DOHH2 (cell line): Measurements from ENCODE around the gene CMA1.

Experiments used
- H3F3A ChIP-seq: fragments of 200-600 bp; sonication (generic), shearing (Covaris generic); 2 replicates; pipeline ENCODE4 v1.6.0; 2016; ENCODE audit warnings: antibody characterized with exemption, mild to moderate bottlenecking; ENCODE audit not compliant: control insufficient read depth, insufficient read depth
- H3K27ac ChIP-seq: fragments of 200-600 bp; sonication (generic); 2 replicates; pipeline ENCODE4 v1.5.1; 2014; ENCODE audit warnings: low read depth, mild to moderate bottlenecking, low read length, moderate library complexity
- H3K27me3 ChIP-seq: fragments of 200-600 bp; sonication (generic); 2 replicates; pipeline ENCODE4 v1.6.1; 2014; ENCODE audit warnings: mild to moderate bottlenecking, low read length, mixed read lengths; ENCODE audit not compliant: control insufficient read depth
- H3K36me3 ChIP-seq: fragments of 200-600 bp; sonication (generic); 2 replicates; pipeline ENCODE4 v1.6.1; 2014; ENCODE audit warnings: mild to moderate bottlenecking, low read length, moderate library complexity, mixed read lengths; ENCODE audit not compliant: control insufficient read depth
- H3K4me1 ChIP-seq: fragments of 200-600 bp; sonication (generic); 2 replicates; pipeline ENCODE4 v1.6.1; 2014; ENCODE audit warnings: mild to moderate bottlenecking, low read length, mixed read lengths; ENCODE audit not compliant: control insufficient read depth
- H3K4me2 ChIP-seq: fragments of 200-600 bp; sonication (generic); 2 replicates; pipeline ENCODE4 v1.6.0; 2014; ENCODE audit warnings: mild to moderate bottlenecking, low read length, moderate library complexity
- H3K4me3 ChIP-seq: fragments of 200-600 bp; sonication (generic); 2 replicates; pipeline ENCODE4 v1.5.1; 2014; ENCODE audit warnings: mild to moderate bottlenecking, low read length, mixed read lengths
- H3K79me2 ChIP-seq: fragments of 200-600 bp; sonication (generic); 2 replicates; pipeline ENCODE4 v1.6.1; 2014; ENCODE audit warnings: mild to moderate bottlenecking, low read length, mixed read lengths; ENCODE audit not compliant: control insufficient read depth
- H3K9me2 ChIP-seq: fragments of 200-600 bp; sonication (generic); replicated peaks from 2 replicates; pipeline ENCODE4 v1.6.1; 2014; ENCODE audit warnings: mild to moderate bottlenecking, low read length, mixed read lengths; ENCODE audit not compliant: control insufficient read depth
- H3K9me3 ChIP-seq: fragments of 200-600 bp; sonication (generic); 2 replicates; pipeline ENCODE4 v1.6.1; 2014; ENCODE audit warnings: antibody characterized with exemption, low read length, mixed read lengths; ENCODE audit not compliant: control insufficient read depth, insufficient read depth
- H4K20me1 ChIP-seq: fragments of 200-600 bp; sonication (generic); 2 replicates; pipeline ENCODE4 v1.6.0; 2014; ENCODE audit warnings: low read depth, mild to moderate bottlenecking, antibody characterized with exemption, low read length, moderate library complexity; ENCODE audit not compliant: control insufficient read depth, insufficient read depth
- EZH2phosphoT487 ChIP-seq: fragments of 200-600 bp; sonication (generic); IDR thresholded peaks from 2 replicates; pipeline ENCODE4 v1.6.1; 2017; ENCODE audit warnings: borderline replicate concordance, mild to moderate bottlenecking, antibody characterized with exemption, low read length, moderate library complexity, mixed read lengths
- TF ChIP-seq, protein P1 (sequence below): fragments of 200-600 bp; sonication (generic); IDR thresholded peaks from one replicate; pipeline ENCODE4 v1.5.1; 2014; ENCODE audit warnings: antibody characterized with exemption, mild to moderate bottlenecking, low read depth, low read length; ENCODE audit not compliant: poor library complexity, severe bottlenecking

The CMA1 gene

DNA sequence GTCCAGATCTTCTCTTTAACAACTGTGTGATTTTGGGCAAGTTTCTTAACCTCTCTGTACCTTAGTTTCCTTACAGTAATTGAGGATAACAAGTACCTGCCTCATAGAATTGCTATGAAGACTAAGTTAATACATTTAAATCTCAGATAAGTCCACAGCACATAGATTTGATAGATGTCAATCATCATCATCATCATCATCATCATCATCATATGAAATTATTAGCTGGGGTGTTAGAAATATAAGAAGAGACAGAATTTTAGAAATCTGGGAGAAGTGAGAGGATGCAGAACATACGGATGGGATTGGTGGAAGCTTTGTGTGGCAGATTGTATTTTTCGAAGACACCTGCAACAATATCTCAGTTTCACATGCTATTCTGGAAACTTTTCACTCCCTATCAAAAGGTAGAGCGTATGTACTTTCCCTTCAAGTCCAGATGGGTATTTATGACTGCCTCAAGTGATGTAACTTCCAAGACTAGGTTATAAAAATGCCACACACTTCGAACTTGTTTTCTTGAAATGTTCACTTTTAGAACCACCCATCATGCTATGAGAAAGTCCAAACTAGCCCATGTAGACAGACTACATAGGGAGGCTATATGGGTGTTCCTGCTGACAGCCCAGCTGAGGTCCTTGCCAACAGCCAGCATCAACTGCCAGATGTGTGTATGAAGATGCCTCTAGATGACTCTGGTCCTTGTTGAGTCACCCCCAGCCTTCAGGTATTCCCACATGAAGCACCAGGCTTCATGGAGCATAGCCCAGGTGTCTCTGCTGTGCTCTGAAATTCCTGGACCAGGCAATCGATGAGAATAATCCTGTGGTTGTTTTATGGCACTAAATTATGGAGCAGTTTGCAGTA is 44.8 kb downstream of the CMA1 start:
- Histone ChIP-seq H3F3A (no peaks in the 10 kb centered on the region), H3K9me2 (no peaks in the 10 kb centered on the region), H3K27me3 (no peaks in the 10 kb centered on the region), H3K4me1 (no peaks in the 10 kb centered on the region), H3K79me2 (no peaks in the 10 kb centered on the region), H3K4me3 (no peak overlapping the region), H4K20me1 (no peaks in the 10 kb centered on the region), H3K36me3 (no peaks in the 10 kb centered on the region), H3K27ac (no peak overlapping the region), H3K4me2 (no peak overlapping the region), H3K9me3 (no peaks in the 10 kb centered on the region)
- TF ChIP-seq, protein P1, sequence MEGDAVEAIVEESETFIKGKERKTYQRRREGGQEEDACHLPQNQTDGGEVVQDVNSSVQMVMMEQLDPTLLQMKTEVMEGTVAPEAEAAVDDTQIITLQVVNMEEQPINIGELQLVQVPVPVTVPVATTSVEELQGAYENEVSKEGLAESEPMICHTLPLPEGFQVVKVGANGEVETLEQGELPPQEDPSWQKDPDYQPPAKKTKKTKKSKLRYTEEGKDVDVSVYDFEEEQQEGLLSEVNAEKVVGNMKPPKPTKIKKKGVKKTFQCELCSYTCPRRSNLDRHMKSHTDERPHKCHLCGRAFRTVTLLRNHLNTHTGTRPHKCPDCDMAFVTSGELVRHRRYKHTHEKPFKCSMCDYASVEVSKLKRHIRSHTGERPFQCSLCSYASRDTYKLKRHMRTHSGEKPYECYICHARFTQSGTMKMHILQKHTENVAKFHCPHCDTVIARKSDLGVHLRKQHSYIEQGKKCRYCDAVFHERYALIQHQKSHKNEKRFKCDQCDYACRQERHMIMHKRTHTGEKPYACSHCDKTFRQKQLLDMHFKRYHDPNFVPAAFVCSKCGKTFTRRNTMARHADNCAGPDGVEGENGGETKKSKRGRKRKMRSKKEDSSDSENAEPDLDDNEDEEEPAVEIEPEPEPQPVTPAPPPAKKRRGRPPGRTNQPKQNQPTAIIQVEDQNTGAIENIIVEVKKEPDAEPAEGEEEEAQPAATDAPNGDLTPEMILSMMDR: no peak
- no peak for TF ChIP-seq EZH2phosphoT487

DNA sequence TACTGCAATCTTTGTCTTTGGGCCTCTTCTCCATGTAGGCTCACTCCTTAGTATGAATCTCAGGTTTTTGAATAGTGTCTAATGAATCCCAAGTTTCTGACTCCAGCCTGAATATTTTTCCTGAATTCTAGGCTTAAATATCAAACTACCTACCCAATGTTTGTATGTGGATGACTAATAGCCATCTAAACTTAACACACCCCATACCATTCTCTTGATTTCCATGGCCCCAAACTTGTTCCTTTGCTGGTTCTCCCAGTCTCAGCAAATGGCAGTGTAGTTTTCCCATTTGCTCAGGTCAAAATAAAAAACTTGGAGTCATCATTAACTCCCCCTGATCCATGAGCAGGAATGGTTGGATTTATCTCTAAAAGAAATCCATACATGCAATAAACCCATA is 46.7 kb downstream of the CMA1 start:
- TF ChIP-seq, protein P1: no peak
- no peak for TF ChIP-seq EZH2phosphoT487

DNA sequence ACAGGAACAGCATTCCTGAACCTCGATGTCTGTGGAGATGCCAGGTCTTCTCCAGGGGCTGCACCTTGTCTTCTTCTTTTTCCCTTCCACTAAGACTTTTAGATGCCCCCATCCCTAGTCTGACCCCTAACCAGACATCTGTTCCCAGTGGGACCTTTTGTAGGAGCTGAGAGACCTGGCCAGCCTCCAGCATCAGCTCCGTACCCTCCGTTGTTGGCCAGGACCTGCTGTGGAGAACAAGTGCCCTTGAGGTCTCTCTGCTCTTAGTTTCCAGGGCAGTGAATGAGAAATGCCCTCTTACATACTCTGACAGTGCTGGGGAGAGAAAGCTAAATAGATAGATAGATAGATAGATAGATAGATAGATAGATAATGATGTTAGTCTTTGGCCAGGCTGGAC is 48.7 kb downstream of the CMA1 start:
- H3K79me2 ChIP-seq: no peaks in the 10 kb centered on the region
- H3K27me3 ChIP-seq: no peaks in the 10 kb centered on the region
- no peaks in the 10 kb centered on the region for H3F3A ChIP-seq
- H3K27ac ChIP-seq: no peak overlapping the region
- H3K9me2 ChIP-seq: no peaks in the 10 kb centered on the region
- no peak overlapping the region for H3K4me3 ChIP-seq
- H3K4me1 ChIP-seq: no peaks in the 10 kb centered on the region
- H3K4me2 ChIP-seq: no peak overlapping the region
- H3K36me3 ChIP-seq: no peaks in the 10 kb centered on the region
- H4K20me1 ChIP-seq: no peaks in the 10 kb centered on the region
- no peak for TF ChIP-seq EZH2phosphoT487
- H3K9me3 ChIP-seq: no peaks in the 10 kb centered on the region

More for the DNA sequence above, 46.7 kb downstream of the CMA1 start:
- H3K27me3 ChIP-seq: no peaks in the 10 kb centered on the region
- H3K27ac ChIP-seq: no peak overlapping the region
- no peaks in the 10 kb centered on the region for H3K9me3 ChIP-seq
- H3K36me3 ChIP-seq: no peaks in the 10 kb centered on the region
- no peak overlapping the region for H3K4me2 ChIP-seq
- H3K4me3 ChIP-seq: no peak overlapping the region
- no peaks in the 10 kb centered on the region for H3K79me2 ChIP-seq
- no peaks in the 10 kb centered on the region for H3K4me1 ChIP-seq
- no peaks in the 10 kb centered on the region for H3K9me2 ChIP-seq
- no peaks in the 10 kb centered on the region for H4K20me1 ChIP-seq
- no peaks in the 10 kb centered on the region for H3F3A ChIP-seq

DNA sequence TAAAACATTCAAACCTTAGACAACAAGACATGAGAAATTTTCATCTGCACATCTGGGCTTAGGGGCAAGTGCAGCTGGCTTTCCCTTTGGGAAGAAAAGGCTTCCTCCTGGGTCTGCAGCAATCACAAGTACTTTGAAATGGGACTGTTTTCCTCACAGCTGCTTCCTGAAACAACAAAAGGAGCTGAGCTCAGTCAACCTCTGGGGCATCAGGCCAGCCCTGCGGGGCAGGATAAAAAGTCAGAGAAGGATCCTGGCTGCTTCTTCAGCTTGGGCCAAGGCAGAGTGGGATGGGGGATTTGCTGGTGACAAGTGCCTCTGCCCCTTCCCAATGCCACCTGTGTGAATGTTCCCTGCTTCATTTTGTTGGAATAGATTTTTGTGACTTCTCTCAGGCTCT is 49.3 kb downstream of the CMA1 start:
- Histone ChIP-seq H3F3A (no peaks in the 10 kb centered on the region), H3K4me3 (no peak overlapping the region), H3K79me2 (no peaks in the 10 kb centered on the region), H3K4me1 (no peaks in the 10 kb centered on the region), H3K9me3 (no peaks in the 10 kb centered on the region), H3K27ac (no peak overlapping the region), H3K9me2 (no peaks in the 10 kb centered on the region), H3K36me3 (no peaks in the 10 kb centered on the region), H4K20me1 (no peaks in the 10 kb centered on the region), H3K4me2 (no peak overlapping the region), H3K27me3 (no peaks in the 10 kb centered on the region)
- TF ChIP-seq, protein P1: no peak
- TF ChIP-seq EZH2phosphoT487: no peak
